CD4-positive, alpha-beta T cell treated with Interleukin-4 for 4 hours (primary cell): Measurements from ENCODE around the gene TARS3.

Source experiments
- DNase-seq: peaks from one replicate; pipeline ENCODE4 v3.0.0-alpha.2; 2020

The TARS3 gene

DNA sequence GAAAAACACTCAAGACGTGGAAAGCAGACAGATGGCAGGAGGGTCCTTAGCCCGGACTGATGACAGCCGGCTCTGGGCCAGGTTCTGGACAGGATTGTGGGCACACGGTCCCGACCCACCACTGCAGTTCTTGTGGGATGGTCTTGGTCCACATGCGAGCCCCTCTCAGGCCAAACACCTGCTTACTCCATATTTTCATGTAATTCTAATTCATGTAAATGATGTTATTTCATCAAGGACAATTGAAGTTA lies 104.7 kb downstream of the TARS3 start:
- DNase-seq = no peak

DNA sequence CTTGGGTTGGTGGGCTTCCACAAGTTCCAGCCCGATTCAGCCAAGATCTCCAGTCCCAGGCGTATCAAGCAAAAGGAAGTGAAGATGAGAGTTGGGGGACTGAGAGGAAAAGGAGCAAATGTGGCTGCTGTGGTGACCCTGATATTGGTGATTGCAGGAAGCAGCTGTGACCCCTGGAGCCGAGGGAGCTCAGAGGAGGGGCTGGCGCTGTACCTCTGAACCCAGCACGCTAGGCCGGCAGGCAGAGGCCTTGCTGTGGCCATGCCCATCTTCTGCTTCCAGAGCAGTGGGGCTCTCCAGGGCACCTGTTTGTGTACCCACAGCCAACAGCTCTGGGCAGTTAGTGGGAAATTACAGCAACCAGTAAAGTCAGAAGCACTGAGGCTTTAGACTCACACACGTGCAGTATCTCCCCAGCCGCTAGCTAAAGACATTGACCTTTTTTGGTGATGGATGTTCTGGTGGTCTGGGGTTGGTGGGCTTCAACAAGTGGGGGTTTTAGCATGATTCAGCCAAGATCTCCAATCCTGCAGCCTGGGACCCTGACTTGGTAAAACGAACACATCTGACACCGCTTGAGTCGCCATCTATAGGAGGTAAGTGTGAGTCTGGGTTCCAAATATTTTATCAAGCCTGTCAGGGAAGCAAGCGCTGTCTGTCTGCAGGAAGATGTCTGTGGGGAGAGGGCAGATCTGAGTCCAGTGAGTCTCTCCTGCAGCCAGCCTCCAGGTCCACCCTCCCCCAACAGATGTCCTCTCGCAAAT lies 105.2 kb downstream of the TARS3 start:
- DNase-seq = no peak

DNA sequence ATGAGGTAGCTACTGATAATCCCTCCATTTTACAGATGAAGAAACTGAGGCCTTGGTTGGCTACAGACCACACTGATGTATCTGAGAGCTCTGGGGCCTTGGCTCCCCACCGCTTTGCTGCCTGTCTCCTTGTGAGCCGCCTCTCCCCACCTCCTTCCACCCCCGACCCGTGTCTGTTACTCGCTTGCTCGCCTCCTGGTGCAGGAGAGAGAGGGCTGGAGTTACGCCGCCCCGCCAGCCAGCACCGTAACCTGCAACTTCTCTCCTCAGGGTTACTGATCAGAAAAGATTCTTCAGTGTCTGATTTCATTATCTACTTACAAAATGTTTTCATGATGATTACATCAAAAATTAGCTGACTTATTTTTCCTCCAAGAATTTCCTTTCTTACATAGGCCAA lies 106.2 kb downstream of the TARS3 start:
- DNase-seq = no peak

DNA sequence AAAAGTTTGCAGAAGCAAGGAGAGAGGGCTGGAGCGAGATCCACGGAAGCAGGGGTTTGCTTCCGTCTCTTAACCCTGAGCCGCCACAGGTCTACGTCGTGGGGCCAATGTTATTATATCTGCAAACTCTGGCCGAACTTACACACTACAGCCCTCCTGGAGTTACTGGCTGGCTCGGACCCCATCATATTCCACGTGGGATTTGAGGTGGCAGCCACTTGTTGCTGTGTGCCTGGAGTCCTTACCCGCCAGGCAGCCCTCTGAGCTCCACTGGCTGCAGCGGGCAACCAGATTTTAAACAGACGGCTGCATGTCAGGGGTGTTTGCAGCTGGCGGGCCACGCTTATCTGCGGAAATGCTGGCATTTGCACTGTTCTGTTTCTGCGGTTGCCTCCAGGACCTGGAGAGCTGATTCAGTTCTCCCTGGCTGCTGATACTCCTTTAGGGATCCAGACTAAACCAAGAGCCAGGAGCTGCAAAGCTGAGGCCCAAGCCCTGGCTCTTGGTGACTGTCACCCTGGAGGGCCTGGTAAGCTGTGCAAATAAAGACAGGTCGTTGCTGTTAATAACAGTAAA lies 106.8 kb downstream of the TARS3 start:
- DNase-seq = no peak

DNA sequence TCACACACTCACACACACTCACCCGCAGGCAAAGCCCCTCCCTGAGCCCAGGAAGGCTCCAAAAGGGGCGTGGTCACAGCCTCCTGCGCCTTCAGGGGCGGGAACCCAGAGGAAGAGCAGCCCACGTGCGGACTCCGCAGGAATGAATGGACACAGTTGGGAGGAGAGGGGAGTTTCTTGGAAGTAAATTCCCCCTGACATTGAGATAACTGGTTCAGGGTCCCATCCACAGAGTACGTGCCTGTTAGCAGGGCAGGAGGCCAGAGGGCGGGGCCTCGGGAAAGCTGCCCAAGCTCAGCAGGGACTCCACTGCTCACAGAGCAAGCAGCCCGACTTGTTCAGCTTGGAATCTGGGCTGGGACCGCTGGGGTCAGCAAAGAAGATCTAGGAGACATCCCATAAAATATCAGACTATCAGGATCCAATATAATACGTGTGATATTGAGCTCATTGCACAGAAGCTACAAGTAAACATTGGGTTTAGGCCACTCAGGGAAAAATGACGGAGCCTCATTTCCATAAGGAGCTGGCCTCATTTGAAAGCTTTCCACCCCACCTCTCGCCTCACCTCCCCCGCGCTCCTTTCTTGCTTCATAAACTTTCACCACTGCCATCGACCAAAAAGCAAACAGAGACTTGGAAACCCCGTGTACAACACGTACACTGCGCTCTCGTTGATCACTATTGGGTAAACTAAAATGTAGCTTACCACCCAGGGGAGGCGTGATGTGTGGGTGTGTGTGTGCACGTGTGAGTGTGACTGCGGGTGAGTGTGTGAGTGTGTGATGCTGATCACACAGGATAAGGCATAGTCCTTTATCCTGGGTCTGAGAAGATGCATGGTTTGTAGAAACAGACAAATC lies 108.1 kb downstream of the TARS3 start:
- no peak for DNase-seq

DNA sequence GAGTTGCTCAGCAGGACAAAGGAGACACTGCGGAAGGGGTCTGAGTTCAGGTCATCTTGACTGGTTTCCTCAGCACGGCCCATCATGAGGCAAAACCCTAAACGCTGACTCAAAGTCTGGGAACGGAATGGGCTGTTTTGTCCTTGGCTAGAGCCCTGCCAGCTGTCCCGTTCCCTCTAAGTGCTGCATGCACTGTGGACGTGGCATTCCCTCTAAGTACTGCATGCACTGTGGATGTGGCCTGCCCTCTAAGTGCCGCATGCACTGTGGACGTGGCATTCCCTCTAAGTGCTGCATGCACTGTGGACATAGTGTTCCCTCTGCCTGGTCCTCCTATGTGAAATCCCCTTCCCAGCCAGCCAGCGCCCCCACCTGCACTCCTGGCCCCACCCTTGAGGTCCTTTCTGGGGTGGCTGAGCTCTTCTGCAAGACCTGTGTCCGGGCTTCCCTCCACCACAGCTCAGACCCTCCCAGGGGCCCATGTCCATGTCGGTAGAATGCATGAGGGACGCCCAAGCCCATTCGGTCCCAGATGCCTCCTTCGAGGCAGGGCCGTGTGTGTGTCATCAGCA lies 108.8 kb downstream of the TARS3 start:
- no peak for DNase-seq

DNA sequence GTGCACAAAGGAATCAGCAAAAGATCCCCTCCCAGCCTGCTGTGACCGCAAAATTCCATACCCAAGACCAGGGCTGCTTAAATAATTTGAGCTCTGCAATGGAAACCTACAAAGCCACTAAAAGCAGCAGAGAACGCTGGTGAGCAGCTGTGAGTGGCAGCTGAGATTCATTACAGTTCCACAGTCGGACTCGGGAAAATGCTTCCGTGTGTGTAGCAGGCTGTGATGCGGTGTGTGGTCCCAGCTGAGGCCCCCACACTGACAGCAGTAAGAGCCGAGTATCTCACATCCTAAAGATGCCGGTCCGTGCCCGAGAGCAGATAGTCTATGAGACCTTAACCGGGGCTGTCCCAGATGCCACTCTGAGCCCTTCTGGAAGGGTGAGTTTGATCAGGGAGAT lies 109.5 kb downstream of the TARS3 start:
- DNase-seq = no peak

DNA sequence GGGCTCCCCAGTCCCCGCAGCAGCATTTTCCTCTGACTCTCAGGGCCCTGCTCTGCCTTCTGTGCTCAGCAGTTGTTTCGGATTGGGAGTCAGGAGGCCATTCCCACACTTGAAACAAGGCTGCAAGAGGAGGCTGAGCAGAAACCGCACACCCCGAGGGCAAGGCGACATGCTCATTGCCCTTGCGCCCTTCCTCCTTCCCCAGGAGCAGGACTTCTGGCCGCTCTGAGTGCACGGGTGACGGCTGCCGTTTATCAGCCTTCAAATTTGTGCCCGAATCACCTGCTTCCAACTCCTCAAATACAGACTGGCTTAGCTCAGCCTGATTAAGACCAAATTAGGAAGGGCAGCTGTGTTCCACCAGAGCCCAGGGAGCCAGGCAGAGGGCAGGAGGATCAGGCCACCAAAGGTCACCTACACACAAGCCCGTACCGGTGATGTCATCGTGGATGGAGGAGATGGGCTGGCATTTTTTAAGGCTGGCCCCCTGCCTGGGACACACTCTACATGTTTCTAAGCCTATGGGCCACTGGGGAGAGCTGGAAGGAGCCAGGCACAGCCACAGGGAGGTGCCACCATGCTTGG lies 110.2 kb downstream of the TARS3 start:
- no peak for DNase-seq

DNA sequence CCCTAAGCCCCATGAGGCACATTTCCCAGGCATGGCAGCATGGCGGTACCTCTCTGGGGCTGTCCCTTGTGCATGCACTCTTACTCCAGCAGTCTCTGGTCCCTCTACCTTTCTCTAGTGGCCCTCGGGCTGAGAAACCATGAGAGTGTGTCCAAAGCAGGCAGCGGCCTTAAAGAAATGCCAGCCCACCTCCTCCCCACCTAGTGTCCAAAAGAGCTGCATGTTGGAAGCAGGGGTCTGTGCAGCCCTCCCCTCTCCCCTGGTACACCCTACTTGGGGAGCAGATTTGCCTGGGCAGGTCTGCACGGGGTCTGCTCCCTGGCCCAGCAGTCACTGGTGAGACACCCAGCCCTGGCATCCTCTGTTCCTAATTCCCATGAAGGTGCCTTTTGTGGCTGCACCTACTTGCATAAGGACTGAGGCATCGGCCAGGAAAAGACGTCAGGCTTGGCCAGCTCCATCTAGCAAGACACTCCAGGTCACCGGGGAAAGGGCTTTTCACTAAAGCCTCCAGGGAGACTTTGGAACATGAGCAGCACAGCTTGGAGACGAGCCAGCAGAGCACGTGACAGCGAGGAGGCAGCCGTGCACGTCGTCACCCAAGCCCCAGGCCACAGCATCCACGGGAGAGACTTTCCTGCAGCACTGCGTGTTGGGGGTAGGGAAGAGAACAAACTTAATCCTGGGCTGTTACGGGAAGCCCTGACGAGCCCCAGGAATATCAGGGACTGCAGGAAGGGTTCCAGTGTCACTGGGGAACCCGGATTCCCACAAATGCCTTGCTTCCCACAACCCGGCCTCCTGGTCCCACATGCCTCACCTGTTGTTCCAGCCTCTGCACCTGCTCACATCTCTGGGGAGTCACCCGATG lies 110.9 kb downstream of the TARS3 start:
- no peak for DNase-seq

DNA sequence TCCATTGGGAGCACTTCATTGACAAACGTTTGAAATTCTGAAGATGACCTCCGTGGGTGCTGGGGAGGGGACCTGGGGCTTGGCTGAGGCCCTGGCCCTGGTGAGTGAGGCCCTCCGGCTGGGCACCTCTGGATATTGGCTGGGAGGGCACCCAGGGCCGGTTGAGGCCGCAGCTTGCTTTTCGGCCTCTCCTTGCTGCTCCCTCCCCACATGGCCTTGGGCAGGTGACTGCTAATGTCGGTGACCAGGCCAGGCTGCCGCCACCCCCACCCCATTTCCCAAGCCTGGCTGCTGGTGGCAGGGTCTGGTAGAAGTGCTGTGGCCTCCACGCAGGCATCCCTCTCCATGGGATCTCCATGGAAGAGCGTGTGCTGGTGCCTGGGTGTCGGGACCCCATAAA lies 111.6 kb downstream of the TARS3 start:
- DNase-seq = no peak

DNA sequence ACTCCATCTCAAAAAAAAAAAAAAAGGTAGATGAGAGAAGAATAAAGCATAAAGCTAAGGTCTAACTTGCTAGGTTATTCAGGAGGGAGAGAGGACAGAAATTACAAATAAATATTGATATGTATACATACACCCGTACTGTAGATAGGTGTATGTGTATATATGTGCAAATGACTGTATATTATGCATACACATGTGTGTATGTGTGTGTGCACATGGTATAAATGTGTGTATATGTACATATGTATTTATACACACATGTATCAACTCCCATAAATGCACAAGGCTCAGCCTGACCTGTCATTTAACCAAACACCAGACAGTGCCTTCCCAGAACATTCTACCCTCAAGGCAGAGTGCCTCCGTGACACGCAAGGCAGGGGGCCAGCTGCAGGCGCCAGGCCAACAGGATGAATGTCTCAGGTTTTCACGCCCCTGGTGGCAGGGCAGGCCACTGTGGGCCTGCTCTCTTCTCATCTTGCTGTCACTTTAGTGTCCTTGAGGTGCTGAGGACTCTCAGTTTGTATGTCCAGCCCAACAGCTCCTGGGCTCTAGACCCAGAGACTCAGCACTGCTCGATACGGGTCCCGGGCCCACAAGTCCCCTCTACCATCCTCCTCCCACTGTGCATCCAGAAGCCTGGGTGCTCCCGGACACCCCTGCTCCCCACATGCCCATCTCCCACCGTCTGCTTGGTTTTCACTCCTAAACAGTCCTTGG lies 112.5 kb downstream of the TARS3 start:
- no peak for DNase-seq

DNA sequence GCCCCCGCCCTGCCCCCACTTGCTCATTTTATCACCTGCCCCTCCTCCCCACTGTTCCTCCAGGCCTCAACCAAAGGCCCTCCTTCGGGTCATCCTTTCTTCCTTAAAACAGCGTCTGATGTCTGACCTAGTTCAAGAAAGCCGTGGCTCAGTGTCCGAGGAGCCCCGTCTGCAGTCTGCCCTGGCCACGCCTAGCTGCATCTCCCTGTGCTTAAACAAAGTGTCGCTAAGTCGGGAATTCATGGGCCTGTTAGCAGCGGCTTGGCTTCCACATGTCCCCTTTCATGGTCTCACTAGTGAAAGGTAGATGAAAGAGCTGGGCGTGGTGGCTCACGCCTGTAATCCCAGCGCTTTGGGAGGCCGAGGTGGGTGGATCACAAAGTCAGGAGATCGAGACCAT lies 113.3 kb downstream of the TARS3 start:
- DNase-seq = no peak

DNA sequence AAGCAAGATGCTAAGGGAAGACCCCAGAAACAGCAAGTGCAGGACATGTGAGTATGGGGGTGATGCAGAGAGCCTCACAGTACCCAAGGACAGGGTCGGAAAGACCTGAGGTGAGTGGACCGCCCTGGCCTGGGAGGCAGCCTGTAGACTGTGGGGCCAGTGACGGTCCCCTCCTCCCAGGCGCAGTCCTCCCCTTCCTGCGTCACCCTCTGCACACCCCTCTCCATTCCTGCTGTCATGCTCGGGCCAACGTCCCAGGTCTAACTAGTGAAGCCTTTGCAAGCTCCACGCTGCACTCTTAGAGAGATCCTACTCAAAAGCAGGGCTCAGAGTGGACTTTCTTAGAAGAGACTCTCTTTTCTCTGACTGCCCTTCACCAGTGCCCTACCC lies 113.7 kb downstream of the TARS3 start:
- DNase-seq = no peak

DNA sequence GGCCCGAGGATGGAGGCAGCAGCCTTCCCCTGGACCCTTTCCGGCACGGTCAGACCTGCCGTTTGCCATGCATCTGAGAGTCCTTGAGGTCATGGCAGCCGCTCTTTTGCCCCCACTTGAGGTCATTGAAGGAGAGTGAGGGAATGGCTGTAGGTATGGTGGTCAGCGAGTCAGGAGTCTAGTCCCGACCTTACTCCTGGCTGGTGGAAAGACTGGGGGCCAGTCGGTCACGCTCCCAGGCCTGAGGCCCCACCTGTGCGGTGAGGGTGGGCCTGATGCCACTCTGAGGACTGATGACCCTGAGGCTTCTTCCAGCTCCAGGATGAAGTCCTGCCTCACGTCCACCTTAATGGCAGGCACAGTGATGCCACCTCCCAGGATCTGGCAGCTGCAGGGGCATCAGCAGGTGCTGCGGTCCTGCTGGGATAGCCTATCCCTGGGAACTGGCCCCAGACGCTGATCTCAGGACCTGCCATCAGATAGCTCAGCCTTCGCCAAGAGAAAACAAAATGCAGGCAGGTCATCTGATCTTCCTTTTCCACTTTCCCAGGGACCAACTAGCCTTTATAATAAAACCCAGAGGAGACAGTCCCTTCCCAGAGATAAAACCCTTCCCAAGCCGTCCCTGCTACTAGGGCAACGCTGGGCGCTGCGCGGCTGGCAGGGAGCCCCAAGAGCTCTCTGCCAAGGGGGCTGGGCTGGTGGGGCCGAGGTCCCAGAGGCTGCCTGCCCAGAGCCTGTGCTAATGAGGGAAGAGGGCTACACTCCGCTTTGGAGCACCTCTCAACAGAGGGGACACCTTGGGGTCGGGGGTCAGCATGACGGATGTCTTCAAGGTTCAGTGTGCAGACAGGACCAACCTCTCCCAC lies 114.3 kb downstream of the TARS3 start:
- no peak for DNase-seq

DNA sequence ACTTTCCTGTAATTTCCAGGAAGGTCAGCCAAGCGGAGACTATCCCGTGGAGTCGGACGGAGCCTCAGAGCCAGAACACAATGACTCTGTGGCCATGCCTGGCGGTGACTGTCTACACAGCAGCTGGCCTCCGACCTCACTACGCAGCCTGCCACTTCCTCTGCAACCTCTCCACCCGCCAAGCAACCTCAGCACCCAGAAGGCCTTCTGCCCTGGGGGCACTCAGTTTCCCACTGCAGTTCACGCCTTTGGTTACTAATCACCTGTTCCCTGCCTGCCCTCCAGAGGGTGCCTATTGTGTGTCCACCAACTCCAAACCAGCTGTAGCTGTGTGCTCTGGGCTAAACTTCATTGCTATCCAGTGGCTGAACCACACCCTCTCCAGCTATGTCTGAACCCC lies 116.1 kb downstream of the TARS3 start:
- no peak for DNase-seq

DNA sequence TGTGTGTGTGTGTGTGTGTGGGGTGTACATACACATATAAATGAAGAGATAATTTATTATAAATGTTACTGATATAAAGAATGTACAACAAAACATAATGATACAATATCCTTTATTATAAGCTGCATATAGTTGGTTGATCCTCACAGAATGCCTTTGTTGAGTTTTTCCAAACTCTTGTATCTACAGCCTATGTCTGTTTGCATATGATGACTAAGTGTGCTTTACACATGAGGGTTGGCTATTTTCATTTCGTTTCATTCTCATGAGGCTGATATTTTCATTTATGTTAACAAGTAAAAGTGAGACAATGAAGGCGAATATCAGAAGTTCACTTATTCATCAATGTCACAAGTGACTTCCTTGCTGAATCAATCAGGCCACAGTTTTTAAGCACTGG lies 117.2 kb downstream of the TARS3 start:
- no peak for DNase-seq

DNA sequence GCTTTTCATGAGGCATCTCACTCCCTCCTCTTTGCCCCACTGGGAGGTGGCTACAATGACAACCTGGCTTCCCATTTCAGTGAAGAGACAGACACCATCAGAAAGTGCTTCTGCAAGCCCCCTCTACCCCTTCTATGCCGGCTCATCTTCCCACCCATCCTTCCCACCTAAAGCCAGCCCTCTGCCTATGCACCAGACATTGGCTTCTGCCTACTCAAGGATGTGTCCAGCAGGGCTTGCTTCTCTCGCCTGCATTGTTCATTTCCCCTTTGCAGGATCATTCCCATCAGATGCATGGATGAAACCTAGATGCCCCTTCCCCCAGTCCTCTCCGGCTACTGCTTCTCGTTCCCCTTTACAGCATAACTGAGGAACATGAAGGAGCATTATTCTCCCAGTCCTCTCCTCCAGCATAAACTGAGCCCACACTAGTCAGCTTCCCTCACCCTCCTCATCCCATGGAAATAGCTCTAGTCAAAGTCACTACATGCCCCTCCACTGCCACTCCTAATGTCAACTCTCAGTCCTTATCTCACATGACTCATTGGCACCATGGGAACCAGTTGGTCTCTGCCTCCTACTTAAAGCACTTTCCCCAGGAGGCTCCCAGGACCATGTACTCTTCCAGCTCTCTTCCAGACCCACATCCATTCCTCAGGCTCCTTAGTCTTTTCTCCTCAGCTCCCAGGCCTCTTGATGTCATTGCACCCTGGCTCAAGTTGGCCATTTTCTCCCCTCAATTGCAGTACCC lies 120.0 kb downstream of the TARS3 start:
- no peak for DNase-seq
